ENCODE measurements around the gene C1orf115.

DNA sequence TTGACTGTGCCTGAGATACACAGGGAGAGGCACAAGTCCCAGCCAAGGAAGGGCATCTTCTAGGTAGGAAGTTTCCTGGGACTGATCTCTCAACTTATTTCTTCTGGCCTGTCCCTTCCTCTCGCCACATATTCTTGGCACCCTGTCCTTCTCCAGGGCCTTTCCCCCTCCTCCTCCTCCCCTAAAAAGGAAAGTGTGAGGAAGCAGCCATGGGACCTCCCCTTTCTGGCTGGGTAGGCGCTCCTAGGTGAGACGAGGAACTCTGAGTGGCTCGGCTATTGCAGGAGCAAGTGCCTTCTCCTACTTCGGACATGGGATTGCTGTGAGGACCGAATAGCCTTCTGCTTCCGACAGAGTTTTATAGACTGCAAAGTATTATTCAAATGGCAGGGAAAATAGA lies 42.5 kb downstream of the C1orf115 start:
- TF ChIP-seq SAP30 (IDR thresholded peaks at IDR 0.05; ENCODE audit: borderline replicate concordance, insufficient read depth, low read depth, low read length, poor library complexity, severe bottlenecking) (no peak), PTBP1 (IDR thresholded peaks at IDR 0.05; ENCODE audit: low read depth, low read length) (no peak), ATF7 (IDR thresholded peaks at IDR 0.05) (no peak), PTRF (tag; IDR thresholded peaks at IDR 0.05) (no peak), XRCC3 (IDR thresholded peaks at IDR 0.05) (no peak), MTF1 (CRISPR knock-in tag; IDR thresholded peaks at IDR 0.05; ENCODE audit: borderline replicate concordance) (no peak), KLF16 (IDR thresholded peaks at IDR 0.05) (no peak)
- TF ChIP-seq, protein P1, sequence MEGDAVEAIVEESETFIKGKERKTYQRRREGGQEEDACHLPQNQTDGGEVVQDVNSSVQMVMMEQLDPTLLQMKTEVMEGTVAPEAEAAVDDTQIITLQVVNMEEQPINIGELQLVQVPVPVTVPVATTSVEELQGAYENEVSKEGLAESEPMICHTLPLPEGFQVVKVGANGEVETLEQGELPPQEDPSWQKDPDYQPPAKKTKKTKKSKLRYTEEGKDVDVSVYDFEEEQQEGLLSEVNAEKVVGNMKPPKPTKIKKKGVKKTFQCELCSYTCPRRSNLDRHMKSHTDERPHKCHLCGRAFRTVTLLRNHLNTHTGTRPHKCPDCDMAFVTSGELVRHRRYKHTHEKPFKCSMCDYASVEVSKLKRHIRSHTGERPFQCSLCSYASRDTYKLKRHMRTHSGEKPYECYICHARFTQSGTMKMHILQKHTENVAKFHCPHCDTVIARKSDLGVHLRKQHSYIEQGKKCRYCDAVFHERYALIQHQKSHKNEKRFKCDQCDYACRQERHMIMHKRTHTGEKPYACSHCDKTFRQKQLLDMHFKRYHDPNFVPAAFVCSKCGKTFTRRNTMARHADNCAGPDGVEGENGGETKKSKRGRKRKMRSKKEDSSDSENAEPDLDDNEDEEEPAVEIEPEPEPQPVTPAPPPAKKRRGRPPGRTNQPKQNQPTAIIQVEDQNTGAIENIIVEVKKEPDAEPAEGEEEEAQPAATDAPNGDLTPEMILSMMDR (IDR thresholded peaks at IDR 0.05 in 2 of 3, conservative IDR thresholded peaks at IDR 0.05 in 1 of 3; ENCODE audit: insufficient read depth in 2 of 3, low read depth in 1 of 3, low read length in 3 of 3), result no peak
- TF ChIP-seq, protein P2, sequence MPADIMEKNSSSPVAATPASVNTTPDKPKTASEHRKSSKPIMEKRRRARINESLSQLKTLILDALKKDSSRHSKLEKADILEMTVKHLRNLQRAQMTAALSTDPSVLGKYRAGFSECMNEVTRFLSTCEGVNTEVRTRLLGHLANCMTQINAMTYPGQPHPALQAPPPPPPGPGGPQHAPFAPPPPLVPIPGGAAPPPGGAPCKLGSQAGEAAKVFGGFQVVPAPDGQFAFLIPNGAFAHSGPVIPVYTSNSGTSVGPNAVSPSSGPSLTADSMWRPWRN (IDR thresholded peaks at IDR 0.05; ENCODE audit: low read depth), result no peak
- TF ChIP-seq, protein P3, sequence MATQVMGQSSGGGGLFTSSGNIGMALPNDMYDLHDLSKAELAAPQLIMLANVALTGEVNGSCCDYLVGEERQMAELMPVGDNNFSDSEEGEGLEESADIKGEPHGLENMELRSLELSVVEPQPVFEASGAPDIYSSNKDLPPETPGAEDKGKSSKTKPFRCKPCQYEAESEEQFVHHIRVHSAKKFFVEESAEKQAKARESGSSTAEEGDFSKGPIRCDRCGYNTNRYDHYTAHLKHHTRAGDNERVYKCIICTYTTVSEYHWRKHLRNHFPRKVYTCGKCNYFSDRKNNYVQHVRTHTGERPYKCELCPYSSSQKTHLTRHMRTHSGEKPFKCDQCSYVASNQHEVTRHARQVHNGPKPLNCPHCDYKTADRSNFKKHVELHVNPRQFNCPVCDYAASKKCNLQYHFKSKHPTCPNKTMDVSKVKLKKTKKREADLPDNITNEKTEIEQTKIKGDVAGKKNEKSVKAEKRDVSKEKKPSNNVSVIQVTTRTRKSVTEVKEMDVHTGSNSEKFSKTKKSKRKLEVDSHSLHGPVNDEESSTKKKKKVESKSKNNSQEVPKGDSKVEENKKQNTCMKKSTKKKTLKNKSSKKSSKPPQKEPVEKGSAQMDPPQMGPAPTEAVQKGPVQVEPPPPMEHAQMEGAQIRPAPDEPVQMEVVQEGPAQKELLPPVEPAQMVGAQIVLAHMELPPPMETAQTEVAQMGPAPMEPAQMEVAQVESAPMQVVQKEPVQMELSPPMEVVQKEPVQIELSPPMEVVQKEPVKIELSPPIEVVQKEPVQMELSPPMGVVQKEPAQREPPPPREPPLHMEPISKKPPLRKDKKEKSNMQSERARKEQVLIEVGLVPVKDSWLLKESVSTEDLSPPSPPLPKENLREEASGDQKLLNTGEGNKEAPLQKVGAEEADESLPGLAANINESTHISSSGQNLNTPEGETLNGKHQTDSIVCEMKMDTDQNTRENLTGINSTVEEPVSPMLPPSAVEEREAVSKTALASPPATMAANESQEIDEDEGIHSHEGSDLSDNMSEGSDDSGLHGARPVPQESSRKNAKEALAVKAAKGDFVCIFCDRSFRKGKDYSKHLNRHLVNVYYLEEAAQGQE (IDR thresholded peaks at IDR 0.05; ENCODE audit: borderline replicate concordance), result no peak
- TF ChIP-seq, protein P3 (CRISPR knock-in tag; IDR thresholded peaks at IDR 0.05; ENCODE audit: low read depth), result no peak
